Measurements from ENCODE around the gene CYB561D2. TPM values are rescaled to one million over a fixed set of nuclear protein-coding genes. Genes with fewer than 3 reads are reported as not detected.
A peak's percentile ranks its signal among the peaks of the same experiment; 100 is the strongest.

The CYB561D2 gene
- total and polyA plus RNA-seq, 8 donors = 8.5 to 28.3 (median 11.2) TPM

GRCh38 chr3:50345008-50345407 is 5.7 kb upstream of the CYB561D2 start:
- H3K4me1 ChIP-seq = peaks cover 26 to 65% of the 10 kb centered on the region in 2 donors
- peaks cover 0 to 16% of the 10 kb centered on the region in 2 donors for H3K36me3 ChIP-seq
- intact Hi-C loops (cut with DNase I) = loop anchor here in 1 of 2 donors (5.0 kb wide), 1 partner anchor 197 kb away; no protein-coding TSS in a partner anchor
- no peaks in the 10 kb centered on the region for H3K9me3 ChIP-seq
- ATAC-seq = no peak
- TF ChIP-seq, protein P1, sequence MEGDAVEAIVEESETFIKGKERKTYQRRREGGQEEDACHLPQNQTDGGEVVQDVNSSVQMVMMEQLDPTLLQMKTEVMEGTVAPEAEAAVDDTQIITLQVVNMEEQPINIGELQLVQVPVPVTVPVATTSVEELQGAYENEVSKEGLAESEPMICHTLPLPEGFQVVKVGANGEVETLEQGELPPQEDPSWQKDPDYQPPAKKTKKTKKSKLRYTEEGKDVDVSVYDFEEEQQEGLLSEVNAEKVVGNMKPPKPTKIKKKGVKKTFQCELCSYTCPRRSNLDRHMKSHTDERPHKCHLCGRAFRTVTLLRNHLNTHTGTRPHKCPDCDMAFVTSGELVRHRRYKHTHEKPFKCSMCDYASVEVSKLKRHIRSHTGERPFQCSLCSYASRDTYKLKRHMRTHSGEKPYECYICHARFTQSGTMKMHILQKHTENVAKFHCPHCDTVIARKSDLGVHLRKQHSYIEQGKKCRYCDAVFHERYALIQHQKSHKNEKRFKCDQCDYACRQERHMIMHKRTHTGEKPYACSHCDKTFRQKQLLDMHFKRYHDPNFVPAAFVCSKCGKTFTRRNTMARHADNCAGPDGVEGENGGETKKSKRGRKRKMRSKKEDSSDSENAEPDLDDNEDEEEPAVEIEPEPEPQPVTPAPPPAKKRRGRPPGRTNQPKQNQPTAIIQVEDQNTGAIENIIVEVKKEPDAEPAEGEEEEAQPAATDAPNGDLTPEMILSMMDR (IDR thresholded peaks at IDR 0.05) = no peak
- H3K4me3 ChIP-seq = peak overlapping the region; percentile 28 to 37
- no peak for DNase-seq
- H3K27me3 ChIP-seq = no peaks in the 10 kb centered on the region
- H3K27ac ChIP-seq = no peak overlapping the region

DNA sequence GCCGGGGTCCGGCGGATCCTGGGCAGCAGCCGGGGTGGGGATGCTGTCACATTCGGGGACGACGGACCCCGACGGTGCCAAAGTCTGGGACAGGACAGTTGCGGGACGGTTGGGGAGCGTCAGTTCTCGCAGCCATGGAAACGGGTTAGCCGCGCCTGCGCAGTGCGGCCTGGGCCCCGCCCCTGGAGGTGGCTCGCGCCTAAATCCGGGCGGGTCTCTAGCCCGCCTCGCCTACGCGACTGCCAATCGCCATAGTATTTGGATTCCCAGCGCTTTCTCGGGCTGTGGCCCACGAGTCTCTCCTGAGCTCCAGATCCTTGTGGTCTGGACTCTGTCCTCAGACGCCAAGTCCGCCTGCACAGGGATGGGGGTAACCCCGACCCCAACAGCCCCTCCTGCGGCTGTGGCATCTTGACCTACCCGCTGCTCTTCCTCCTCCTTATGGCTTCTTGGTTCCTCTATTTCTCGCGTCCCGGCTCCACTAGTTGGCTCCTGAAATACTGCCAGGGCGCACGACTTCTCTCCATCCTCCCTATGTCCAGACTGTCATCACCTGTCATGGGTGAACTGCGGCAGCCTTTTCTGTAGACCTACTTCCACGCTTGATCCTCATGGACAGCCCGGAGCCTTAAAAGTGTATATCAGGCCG is 5.0 kb upstream of the CYB561D2 start, which contains the start of gene ZMYND10:
Gene ZMYND10, minus strand, starts transcription at position 147 of the 649 bp plus-strand sequence. CDS start 153 bp downstream, outside the sequence.
- peak; percentile 23 for ATAC-seq
- Histone ChIP-seq H3K27ac (no peak within 1 kb of the TSS), H3K36me3 (peaks cover 0 to 16% of the 10 kb centered on the region in 2 donors), H3K27me3 (no peaks in the 10 kb centered on the region), H3K9me3 (no peaks in the 10 kb centered on the region), H3K4me3 (peak within 1 kb of the TSS; percentile 28 to 37), H3K4me1 (peaks cover 27 to 63% of the 10 kb centered on the region in 2 donors)
- peak in 3 of 4 donors; percentile 69 to 93 (median 72) for DNase-seq
- intact Hi-C loops (cut with DNase I) = loop anchor here in 1 of 2 donors (5.0 kb wide), 1 partner anchor 197 kb away; no protein-coding TSS in a partner anchor
- TF ChIP-seq, protein P1 (IDR thresholded peaks at IDR 0.05) = no peak

DNA sequence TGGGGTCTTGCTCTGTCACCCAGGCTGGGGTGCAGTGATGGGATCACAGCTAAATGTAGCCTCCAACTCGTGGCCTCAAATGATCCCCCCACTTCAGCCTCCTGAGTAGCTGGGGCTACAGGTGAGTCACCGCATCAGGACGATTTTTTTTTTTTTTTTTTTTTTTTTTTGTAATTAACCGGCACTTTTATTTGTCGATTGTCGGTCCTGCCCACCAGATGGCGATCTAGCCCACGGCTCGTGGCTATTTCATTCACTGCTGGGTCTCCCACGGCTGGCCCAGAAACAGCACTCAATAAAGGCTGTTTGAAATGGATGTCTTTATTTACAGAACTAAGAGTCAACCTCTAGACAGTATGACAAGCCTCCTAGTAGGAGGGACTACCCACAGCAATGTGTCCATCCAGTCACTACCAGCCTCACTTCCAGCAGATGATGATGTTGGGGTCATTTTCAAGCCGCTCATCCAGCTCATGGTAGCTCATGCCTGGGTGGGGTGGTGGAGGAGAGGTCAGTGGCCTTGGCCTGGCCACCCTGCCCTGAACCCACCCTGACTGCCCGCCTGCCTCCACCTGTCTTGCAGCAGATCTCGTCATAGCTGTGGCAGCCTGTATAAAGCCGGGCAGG is 3.4 kb upstream of the CYB561D2 start:
- no peaks in the 10 kb centered on the region for H3K27me3 ChIP-seq
- TF ChIP-seq, protein P1 (IDR thresholded peaks at IDR 0.05) = peak; percentile 43 to 54
- peaks cover 28 to 64% of the 10 kb centered on the region in 2 donors for H3K4me1 ChIP-seq
- H3K27ac ChIP-seq = no peak overlapping the region
- no peak overlapping the region for H3K4me3 ChIP-seq
- H3K9me3 ChIP-seq = no peaks in the 10 kb centered on the region
- DNase-seq (peak in 2 of 4 donors; percentile 69 to 86), ATAC-seq (peak; percentile 15)
- intact Hi-C loops (cut with DNase I) = loop anchor here in 1 of 2 donors (5.0 kb wide), 1 partner anchor 195 kb away; no protein-coding TSS in a partner anchor
- peaks cover 0 to 16% of the 10 kb centered on the region in 2 donors for H3K36me3 ChIP-seq

DNA sequence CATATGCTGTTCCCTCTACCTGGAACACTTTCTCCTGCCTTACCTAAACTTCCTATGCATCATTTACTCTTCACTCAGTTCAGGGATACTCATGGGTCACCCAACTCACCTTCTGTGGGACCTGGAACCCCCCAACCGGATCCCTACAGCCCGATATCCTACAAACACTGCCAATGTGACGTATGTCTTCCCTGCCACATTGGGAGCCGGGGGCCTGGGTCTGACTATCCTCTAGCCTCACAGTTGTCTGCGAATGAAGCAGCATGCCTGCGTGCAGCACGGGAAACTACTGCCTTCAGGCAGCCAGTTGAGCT is 492 bp upstream of the CYB561D2 start:
- H3K27me3 ChIP-seq = no peaks in the 10 kb centered on the region
- TF ChIP-seq, protein P1 (IDR thresholded peaks at IDR 0.05) = no peak
- ATAC-seq (no peak), DNase-seq (no peak)
- H3K9me3 ChIP-seq = no peaks in the 10 kb centered on the region
- H3K4me3 ChIP-seq = peak overlapping the region; percentile 69 to 78
- intact Hi-C loops (cut with DNase I) = no loop called here
- peaks cover 27 to 82% of the 10 kb centered on the region in 2 donors for H3K4me1 ChIP-seq
- peaks cover 4 to 43% of the 10 kb centered on the region in 2 donors for H3K36me3 ChIP-seq
- peak overlapping the region; percentile 90 to 97 for H3K27ac ChIP-seq

DNA sequence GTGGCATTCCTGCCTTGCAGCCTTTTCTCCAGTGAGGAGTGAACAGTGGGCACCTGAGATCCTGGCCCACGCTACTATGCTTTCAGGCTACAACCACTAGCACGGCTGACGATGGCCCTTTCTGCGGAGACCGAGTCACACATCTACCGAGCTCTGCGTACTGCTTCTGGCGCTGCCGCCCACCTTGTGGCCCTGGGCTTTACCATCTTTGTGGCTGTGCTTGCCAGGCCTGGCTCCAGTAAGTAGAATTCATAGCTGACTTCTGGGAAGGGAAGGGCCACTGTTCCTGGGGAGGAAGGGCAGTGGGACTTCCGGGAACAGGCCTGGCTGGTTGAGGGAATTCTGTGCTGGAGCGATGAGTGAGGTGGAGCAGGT is 648 bp downstream of the CYB561D2 start:
- no peak for DNase-seq

More for the DNA sequence above, 648 bp downstream of the CYB561D2 start:
- intact Hi-C loops (cut with DNase I) = no loop called here
- Histone ChIP-seq H3K4me1 (peaks cover 29 to 82% of the 10 kb centered on the region in 2 donors), H3K27ac (peak overlapping the region in 1 of 2 donors; percentile 97), H3K36me3 (peaks cover 4 to 54% of the 10 kb centered on the region in 2 donors), H3K4me3 (peak overlapping the region; percentile 69 to 78), H3K9me3 (no peaks in the 10 kb centered on the region), H3K27me3 (no peaks in the 10 kb centered on the region)
- TF ChIP-seq, protein P1 (IDR thresholded peaks at IDR 0.05) = no peak
- ATAC-seq = no peak

All from left lung (tissue), 10 donors.